CD4-positive, alpha-beta T cell treated with Interleukin-10 for 1 hour (primary cell): ENCODE data around the gene RILP.
A peak's percentile ranks its signal among the peaks of the same experiment; 100 is the strongest.
"Not testable (repeated sequence)": the region's sequence is repeated elsewhere in the genome, so short reads cannot be mapped to it uniquely, and the experiment has no call there.

Source experiments
- DNase-seq: peaks from one replicate; pipeline ENCODE4 v3.0.0-alpha.2; 2020

RILP gene

GRCh38 chr17:1649844-1650501 is at the start of gene RILP:
RILP (minus strand) TSS chr17:1649866; CDS start chr17:1649804, 62 bp downstream.
- no peak for DNase-seq

- no peak for DNase-seq
Observed at GRCh38 chr17:1697681-1698080, 48.0 kb upstream of the RILP start.

- no peak for DNase-seq
Observed at GRCh38 chr17:1695365-1695764, 45.7 kb upstream of the RILP start.

GRCh38 chr17:1693339-1693738 is 43.7 kb upstream of the RILP start:
- DNase-seq, result no peak

GRCh38 chr17:1690544-1691221 is 41.0 kb upstream of the RILP start:
- DNase-seq, result no peak

- not testable (repeated sequence) for DNase-seq
Observed at GRCh38 chr17:1688405-1688804, 38.7 kb upstream of the RILP start.

GRCh38 chr17:1686086-1686485 is 36.4 kb upstream of the RILP start:
- DNase-seq, result no peak

- peak; percentile 99 for DNase-seq
Observed at GRCh38 chr17:1684378-1685189, 34.9 kb upstream of the RILP start, which contains the start of gene PRPF8. PRPF8 (minus strand) TSS chr17:1684867; CDS start chr17:1684571, 296 bp downstream.

GRCh38 chr17:1683459-1683858 is 33.8 kb upstream of the RILP start:
- DNase-seq, result no peak

- no peak for DNase-seq
Observed at GRCh38 chr17:1676401-1676800, 26.7 kb upstream of the RILP start.

- peak; percentile 24 for DNase-seq
Observed at GRCh38 chr17:1673041-1673785, 23.5 kb upstream of the RILP start.

GRCh38 chr17:1663934-1664333 is 14.3 kb upstream of the RILP start:
- DNase-seq, result not testable (repeated sequence)

GRCh38 chr17:1661045-1661444 is 11.4 kb upstream of the RILP start:
- no peak for DNase-seq

- DNase-seq, result no peak
Observed at GRCh38 chr17:1658100-1658499, 8.4 kb upstream of the RILP start.

GRCh38 chr17:1653735-1654134 is 4.1 kb upstream of the RILP start:
- no peak for DNase-seq

GRCh38 chr17:1652794-1653193 is 3.1 kb upstream of the RILP start:
- DNase-seq, result not testable (repeated sequence)

- no peak for DNase-seq
Observed at GRCh38 chr17:1651559-1651844, 1.8 kb upstream of the RILP start.

- no peak for DNase-seq
Observed at GRCh38 chr17:1650731-1651558, 1.3 kb upstream of the RILP start.

- DNase-seq, result peak; percentile 95
Observed at GRCh38 chr17:1648963-1649843, 463 bp downstream of the RILP start.

- DNase-seq, result no peak
Observed at GRCh38 chr17:1648173-1648962, 1.3 kb downstream of the RILP start.
